GM12878 (cell line): ENCODE measurements around the gene SIN3A. TPM values are rescaled to one million over a fixed set of nuclear protein-coding genes. Genes with fewer than 3 reads are reported as not detected.

Experiments
- BCL11A ChIP-seq: IDR thresholded peaks from 2 replicates; pipeline ENCODE4 v1.6.1; 2011; ENCODE audit warnings: low read depth, low read length
- CREM ChIP-seq: IDR thresholded peaks from 2 replicates; pipeline ENCODE4 v1.6.1; 2014; ENCODE audit warnings: antibody characterized with exemption, low read depth
- CTCF ChIP-seq, 3 experiments: IDR thresholded peaks in 2 of 3; conservative IDR thresholded peaks in 1 of 3; 2 replicates each; pipeline ENCODE4 v1.5.1; 2011; ENCODE audit warnings: low read depth in 3 of 3, low read length in 3 of 3, mild to moderate bottlenecking in 3 of 3, control low read depth in 2 of 3, moderate library complexity in 2 of 3, inconsistent platforms in 1 of 3, mixed read lengths in 1 of 3; ENCODE audit not compliant: control insufficient read depth in 2 of 3, insufficient read depth in 1 of 3; ENCODE audit errors: extremely low read depth in 1 of 3
- DPF2 ChIP-seq: fragments of 450-650 bp; IDR thresholded peaks from 2 replicates; pipeline ENCODE4 v1.6.1; 2017; ENCODE audit warnings: mild to moderate bottlenecking
- FOXK2 ChIP-seq: fragments of 450-650 bp; IDR thresholded peaks from 2 replicates; pipeline ENCODE4 v1.6.1; 2017; ENCODE audit warnings: mild to moderate bottlenecking, moderate library complexity
- HCFC1 ChIP-seq: fragments of 150-350 bp; IDR thresholded peaks from 2 replicates; pipeline ENCODE4 v1.6.1; 2014; ENCODE audit warnings: low read length
- HDGF ChIP-seq: fragments of 450-650 bp; IDR thresholded peaks from 2 replicates; pipeline ENCODE4 v1.6.1; 2016; ENCODE audit warnings: antibody characterized with exemption
- KDM1A ChIP-seq: fragments of 200-600 bp; sonication (generic); IDR thresholded peaks from 2 replicates; pipeline ENCODE4 v1.6.1; 2016; ENCODE audit warnings: borderline replicate concordance
- KLF5 ChIP-seq: fragments of 450-650 bp; IDR thresholded peaks from 2 replicates; pipeline ENCODE4 v1.6.1; 2014; ENCODE audit warnings: mild to moderate bottlenecking; ENCODE audit not compliant: partially characterized antibody
- MTA3 ChIP-seq: IDR thresholded peaks from 2 replicates; pipeline ENCODE4 v1.6.1; 2012; ENCODE audit warnings: low read length, inconsistent platforms, borderline replicate concordance
- MXI1 ChIP-seq: fragments of 150-350 bp; IDR thresholded peaks from 2 replicates; pipeline ENCODE4 v1.6.1; 2011; ENCODE audit warnings: low read depth, mild to moderate bottlenecking, inconsistent platforms, low read length, improper control_type of control experiment
- NFIC ChIP-seq: IDR thresholded peaks from 2 replicates; pipeline ENCODE4 v1.6.1; 2012; ENCODE audit warnings: low read depth, mild to moderate bottlenecking, inconsistent platforms, low read length, moderate library complexity
- PRDM15 ChIP-seq: fragments of 450-650 bp; formaldehyde crosslinking; IDR thresholded peaks from 2 replicates; pipeline ENCODE4 v1.4.0; 2020; ENCODE audit warnings: mild to moderate bottlenecking, moderate library complexity
- RAD51 ChIP-seq: fragments of 450-650 bp; IDR thresholded peaks from 2 replicates; pipeline ENCODE4 v1.6.1; 2016; ENCODE audit warnings: moderate library complexity, mild to moderate bottlenecking, inconsistent platforms
- SMAD1 ChIP-seq: fragments of 450-650 bp; IDR thresholded peaks from 2 replicates; pipeline ENCODE4 v1.6.1; 2018; ENCODE audit warnings: mild to moderate bottlenecking, low read depth; ENCODE audit not compliant: partially characterized antibody
- YY1 ChIP-seq: IDR thresholded peaks from 2 replicates; pipeline ENCODE4 v1.6.1; 2011; ENCODE audit warnings: low read depth, mild to moderate bottlenecking, low read length
- ZBTB40 ChIP-seq: fragments of 450-650 bp; IDR thresholded peaks from 2 replicates; pipeline ENCODE4 v1.6.1; 2016; ENCODE audit warnings: mild to moderate bottlenecking, moderate library complexity, borderline replicate concordance
- polyA plus RNA-seq, 11 experiments: library from polyadenylated mRNA; depleted of rRNA in 4 of 11; unstranded in 6 of 11; stranded (reverse) in 5 of 11; fragments of >200 nt; fragmentation: Nextera tagmentation in 4 of 11; fragmentation: Illumina TruSeq in 1 of 11; extraction: Ambion mirVana in 4 of 11; extraction: Trizol in 1 of 11; gene quantifications; 1 replicate in 1 of 11; 2 replicates in 10 of 11; pipeline versions ENCODE4 v1.2.1 to v1.2.3, GENCODE V29; 2011 to 2016; ENCODE audit warnings: inconsistent platforms in 2 of 11, missing spikeins in 2 of 11, low read depth in 1 of 11
- total RNA-seq, 4 experiments: library from RNA; depleted of rRNA in 3 of 4; stranded (reverse); fragments of >200 nt in 3 of 4; fragmentation: Illumina TruSeq in 1 of 4; extraction: Trizol in 1 of 4; gene quantifications; 2 replicates each; pipeline versions ENCODE4 v1.2.1 to v1.2.3, GENCODE V29; 2013 to 2021
- TF ChIP-seq, protein P1 (sequence below): IDR thresholded peaks from 2 replicates; pipeline ENCODE4 v1.6.1; 2011; ENCODE audit warnings: borderline replicate concordance, low read depth, mild to moderate bottlenecking, moderate library complexity, mixed read lengths, low read length; ENCODE audit not compliant: insufficient read depth; ENCODE audit errors: extremely low read length
- TF ChIP-seq, protein P2 (sequence below): fragments of 450-650 bp; IDR thresholded peaks from 2 replicates; pipeline ENCODE4 v1.6.1; 2014; ENCODE audit warnings: mild to moderate bottlenecking

SIN3A gene
- total and polyA plus RNA-seq, 10 of the 15 experiments (the other 5 are each of a cell fraction or from before 2014, with no cell fraction given): 6.4 to 62.2 (median 29.2) TPM

GRCh38 chr15:75451674-75452363 is at the start of gene SIN3A (continued):
- TF ChIP-seq, protein P1, sequence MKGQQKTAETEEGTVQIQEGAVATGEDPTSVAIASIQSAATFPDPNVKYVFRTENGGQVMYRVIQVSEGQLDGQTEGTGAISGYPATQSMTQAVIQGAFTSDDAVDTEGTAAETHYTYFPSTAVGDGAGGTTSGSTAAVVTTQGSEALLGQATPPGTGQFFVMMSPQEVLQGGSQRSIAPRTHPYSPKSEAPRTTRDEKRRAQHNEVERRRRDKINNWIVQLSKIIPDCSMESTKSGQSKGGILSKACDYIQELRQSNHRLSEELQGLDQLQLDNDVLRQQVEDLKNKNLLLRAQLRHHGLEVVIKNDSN: no peak
- TF ChIP-seq PRDM15 (CRISPR knock-in tag) (no peak), NFIC (no peak), ZBTB40 (peak; percentile 69; the same call in 1 of the 2 replicates), MXI1 (peak; percentile 60), DPF2 (peak; percentile 71), CTCF (IDR thresholded peaks at IDR 0.05 in 2 of 3, conservative IDR thresholded peaks at IDR 0.05 in 1 of 3; ENCODE audit: control insufficient read depth in 2 of 3, extremely low read depth in 1 of 3, insufficient read depth in 1 of 3, low read depth in 3 of 3, low read length in 3 of 3) (no peak), SMAD1 (no peak), CREM (peak; percentile 68), BCL11A (no peak), HCFC1 (0 out of 2 replicates have a peak, but pooled peaks have one; percentile 21), MTA3 (no peak), KLF5 (peak; percentile 86), YY1 (no peak), RAD51 (no peak), KDM1A (no peak), HDGF (peak; percentile 93; the same call in 1 of the 2 replicates), FOXK2 (no peak)
- TF ChIP-seq, protein P2, sequence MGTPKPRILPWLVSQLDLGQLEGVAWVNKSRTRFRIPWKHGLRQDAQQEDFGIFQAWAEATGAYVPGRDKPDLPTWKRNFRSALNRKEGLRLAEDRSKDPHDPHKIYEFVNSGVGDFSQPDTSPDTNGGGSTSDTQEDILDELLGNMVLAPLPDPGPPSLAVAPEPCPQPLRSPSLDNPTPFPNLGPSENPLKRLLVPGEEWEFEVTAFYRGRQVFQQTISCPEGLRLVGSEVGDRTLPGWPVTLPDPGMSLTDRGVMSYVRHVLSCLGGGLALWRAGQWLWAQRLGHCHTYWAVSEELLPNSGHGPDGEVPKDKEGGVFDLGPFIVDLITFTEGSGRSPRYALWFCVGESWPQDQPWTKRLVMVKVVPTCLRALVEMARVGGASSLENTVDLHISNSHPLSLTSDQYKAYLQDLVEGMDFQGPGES: peak; percentile 89
